A549 (cell line): ENCODE results near the gene GRK1. TPM values are rescaled to one million over a fixed set of nuclear protein-coding genes. Genes with fewer than 3 reads are reported as not detected.

ENCODE experiments used
- ATAC-seq, 2 experiments: fragments of 200-7000 bp in 1 of 2; fragments of >200 bp in 1 of 2; cut with Nextera tagmentation in 1 of 2; cut with Tn5 transposase in 1 of 2; 3 replicates each; pipeline versions ENCODE4 v1.8.0 to v1.9.1; 2018 to 2020; ENCODE audit warnings: mild to moderate bottlenecking in 1 of 2, moderate library complexity in 1 of 2
- CTCF ChIA-PET: fragments of 300-600 bp; sonication (Branson Sonifier 250); formaldehyde crosslinking; extraction: SDS; loops from one replicate; lab custom pipeline; 2021; ENCODE audit warnings: antibody characterized with exemption, inconsistent platforms; lab: Yijun Ruan, JAX
- POLR2A ChIA-PET: fragments of 350-600 bp; formaldehyde crosslinking; extraction: SDS; loops from one replicate; lab custom pipeline; 2021; ENCODE audit warnings: antibody characterized with exemption, inconsistent platforms; lab: Yijun Ruan, JAX
- DNase-seq, 2 experiments: peaks; one replicate each; pipeline versions ENCODE4 v3.0.0 to v3.0.0-alpha.2; 2011 to 2016; ENCODE audit warnings: low read depth in 1 of 2, low spot score in 1 of 2
- FAIRE-seq: peaks from 2 replicates; lab custom pipeline; 2011; peaks lifted over from hg19 to GRCh38; lab: Jason Lieb, UNC
- H3K27ac ChIP-seq, 2 experiments: fragments of >200 bp; sonication (Bioruptor Twin); formaldehyde crosslinking; 3 replicates each; pipeline ENCODE4 v1.5.1; 2016 to 2017
- H3K4me1 ChIP-seq: fragments of >200 bp; sonication (Bioruptor Twin); formaldehyde crosslinking; 3 replicates; pipeline ENCODE4 v1.6.1; 2016
- H3K4me2 ChIP-seq: fragments of >200 bp; sonication (Bioruptor Twin); formaldehyde crosslinking; 3 replicates; pipeline ENCODE4 v1.6.1; 2016
- H3K4me3 ChIP-seq: fragments of >200 bp; sonication (Bioruptor Twin); formaldehyde crosslinking; 3 replicates; pipeline ENCODE4 v1.5.1; 2016
- H3K9me3 ChIP-seq: fragments of >200 bp; sonication (Bioruptor Twin); formaldehyde crosslinking; 3 replicates; pipeline ENCODE4 v1.6.1; 2016
- CBX2 ChIP-seq: fragments of 200-600 bp; sonication (generic); IDR thresholded peaks from 2 replicates; pipeline ENCODE4 v1.6.1; 2016; ENCODE audit warnings: low read depth, mild to moderate bottlenecking, borderline replicate concordance
- EP300 ChIP-seq, 2 experiments: fragments of >200 bp; sonication (Bioruptor Twin); formaldehyde crosslinking; IDR thresholded peaks; 2 replicates in 1 of 2; 3 replicates in 1 of 2; pipeline ENCODE4 v1.6.1; 2016 to 2017
- ESRRA ChIP-seq: fragments of 150-350 bp; IDR thresholded peaks from 2 replicates; pipeline ENCODE4 v1.6.1; 2014; ENCODE audit warnings: mild to moderate bottlenecking, low read length, borderline replicate concordance
- HEYL ChIP-seq: fragments of 250-450 bp; sonication (Bioruptor Pico); IDR thresholded peaks from 2 replicates; pipeline ENCODE4 v1.8.0; 2021; ENCODE audit warnings: mild to moderate bottlenecking, moderate library complexity
- HOXA7 ChIP-seq: fragments of 250-450 bp; sonication (Bioruptor Pico); IDR thresholded peaks from 2 replicates; pipeline ENCODE4 v1.5.0; 2020; ENCODE audit warnings: mild to moderate bottlenecking, moderate library complexity
- JUN ChIP-seq, 2 experiments: fragments of >200 bp; sonication (Bioruptor Twin); formaldehyde crosslinking; IDR thresholded peaks; 2 replicates in 1 of 2; 3 replicates in 1 of 2; pipeline ENCODE4 v1.6.1; 2016 to 2017
- KDM1A ChIP-seq: fragments of 200-600 bp; sonication (generic); IDR thresholded peaks from 2 replicates; pipeline ENCODE4 v1.6.1; 2016; ENCODE audit warnings: low read depth, mild to moderate bottlenecking
- MYC ChIP-seq: IDR thresholded peaks from 2 replicates; pipeline ENCODE4 v1.6.1; 2012; ENCODE audit warnings: mild to moderate bottlenecking, inconsistent platforms, low read length, improper control_type of control experiment, borderline replicate concordance
- NFE2L2 ChIP-seq: fragments of 150-350 bp; conservative IDR thresholded peaks from 2 replicates; pipeline ENCODE4 v1.6.1; 2014; ENCODE audit warnings: low read length
- NR3C1 ChIP-seq: fragments of >200 bp; sonication (Bioruptor Twin); formaldehyde crosslinking; IDR thresholded peaks from 3 replicates; pipeline ENCODE4 v1.6.1; 2017
- POLR2AphosphoS2 ChIP-seq: conservative IDR thresholded peaks from 2 replicates; pipeline ENCODE4 v1.6.1; 2012; ENCODE audit warnings: low read length, improper control_type of control experiment, inconsistent platforms
- RAD21 ChIP-seq, 2 experiments: fragments of >200 bp in 1 of 2; sonication (Bioruptor Twin) in 1 of 2; formaldehyde crosslinking in 1 of 2; IDR thresholded peaks in 1 of 2; conservative IDR thresholded peaks in 1 of 2; 2 replicates in 1 of 2; 3 replicates in 1 of 2; pipeline ENCODE4 v1.6.1; 2012 to 2018; ENCODE audit warnings: inconsistent platforms in 1 of 2
- ZC3H11A ChIP-seq: fragments of 450-650 bp; IDR thresholded peaks from 2 replicates; pipeline ENCODE4 v1.6.1; 2014; ENCODE audit warnings: antibody characterized with exemption, mild to moderate bottlenecking
- ZFP36 ChIP-seq: fragments of 450-650 bp; IDR thresholded peaks from 2 replicates; pipeline ENCODE4 v1.6.1; 2014; ENCODE audit warnings: borderline replicate concordance; ENCODE audit not compliant: partially characterized antibody
- ZSCAN20 ChIP-seq: fragments of 250-450 bp; sonication (Bioruptor Pico); IDR thresholded peaks from 2 replicates; pipeline ENCODE4 v1.8.0; 2022; ENCODE audit warnings: mild to moderate bottlenecking, moderate library complexity
- WGBS: methylation state at CpG from one replicate; pipeline ENCODE4 v1.1.6; 2017; ENCODE audit errors: missing lambda C conversion rate; 5-methylcytosine and 5-hydroxymethylcytosine counted together
- polyA plus RNA-seq, 4 experiments: library from polyadenylated mRNA; depleted of rRNA in 3 of 4; stranded (reverse); fragments of >200 nt; fragmentation: RNase III in 1 of 4; extraction: RNeasy Plus Mini Kit Qiagen cat#74134 plus additional on column Dnase treatment in 1 of 4; gene quantifications; 2 replicates in 3 of 4; 3 replicates in 1 of 4; pipeline ENCODE4 v1.2.3, GENCODE V29; 2011 to 2017
- TF ChIP-seq, protein P1 (sequence below): fragments of 200-600 bp; sonication (generic); IDR thresholded peaks from 2 replicates; pipeline ENCODE4 v1.6.1; 2016; ENCODE audit warnings: antibody characterized with exemption, mild to moderate bottlenecking, moderate library complexity
- TF ChIP-seq, protein P2 (sequence below): IDR thresholded peaks from 2 replicates; pipeline ENCODE4 v1.6.1; 2012; ENCODE audit warnings: low read depth, borderline replicate concordance
- TF ChIP-seq, protein P3 (sequence below): fragments of 150-350 bp; IDR thresholded peaks from 2 replicates; pipeline ENCODE4 v1.6.1; 2014; ENCODE audit warnings: low read depth, mild to moderate bottlenecking, low read length
- TF ChIP-seq, protein P4 (sequence below): fragments of >200 bp; sonication (Bioruptor Twin); formaldehyde crosslinking; IDR thresholded peaks from 3 replicates; pipeline ENCODE4 v1.5.1; 2016
- TF ChIP-seq, protein P5 (sequence below): fragments of 450-650 bp; IDR thresholded peaks from 2 replicates; pipeline ENCODE4 v1.6.1; 2014; ENCODE audit warnings: antibody characterized with exemption

GRK1 gene
- polyA plus RNA-seq, 2 of the 4 experiments (the other 2 are of a cell fraction), result not detected

DNA sequence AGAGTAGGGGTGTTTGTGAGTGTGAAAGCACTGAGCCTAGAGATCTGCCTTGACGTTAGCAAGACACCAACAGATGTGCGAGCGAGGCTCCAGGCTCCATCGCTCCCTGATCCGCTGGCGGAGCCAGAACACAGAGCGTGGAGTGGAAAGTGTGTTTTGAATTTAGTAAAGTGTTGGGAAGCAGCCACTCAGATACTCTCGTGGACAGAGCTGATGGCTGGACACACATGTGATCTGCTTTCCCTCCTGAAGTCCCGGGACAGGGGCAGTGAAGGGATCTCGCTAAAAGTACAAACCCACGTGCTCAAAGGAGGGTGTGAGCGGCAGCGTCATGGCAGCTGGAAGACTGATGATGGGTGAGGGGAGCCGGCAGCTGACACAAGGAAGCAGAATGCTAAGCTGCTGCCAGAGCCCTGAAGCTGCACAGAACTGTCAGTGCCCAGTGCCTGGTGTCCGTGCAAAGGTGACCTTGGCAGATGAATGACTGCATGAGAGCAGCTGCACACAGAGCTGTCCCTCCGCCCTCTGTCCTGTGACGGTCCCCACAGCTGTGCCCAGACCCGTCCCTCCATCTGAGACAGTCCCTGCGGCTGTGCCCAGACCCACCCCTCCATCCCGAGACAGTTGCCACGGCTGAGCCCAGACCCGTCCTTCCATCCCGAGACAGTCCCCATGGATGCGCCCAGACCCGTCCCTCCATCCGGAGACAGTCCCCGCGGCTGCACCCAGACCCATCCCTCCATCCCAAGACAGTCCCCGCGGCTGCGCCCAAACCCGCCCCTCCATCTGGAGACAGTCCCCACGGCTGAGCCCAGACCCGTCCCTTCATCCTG lies 62.4 kb downstream of the GRK1 start:
- 38% methylated on average over 16 of the region's 34 CpGs for WGBS
- peak in 1 of 2 experiments; percentile 31 for DNase-seq

More for the DNA sequence above, 62.4 kb downstream of the GRK1 start:
- FAIRE-seq (no peak), ATAC-seq (peak; percentile 15 to 26; a peak in 5 of 6 replicates)
- CTCF ChIA-PET, result no interaction called here
- Histone ChIP-seq H3K27ac (no peak overlapping the region), H3K4me3 (no peak overlapping the region), H3K4me2 (0 out of 3 replicates have a peak overlapping the region, but pooled peaks have one; percentile 14), H3K9me3 (peaks cover 7% of the 10 kb centered on the region), H3K4me1 (no peaks in the 10 kb centered on the region)
- POLR2A ChIA-PET, result no interaction called here
- no peak for TF ChIP-seq CBX2
- no peak for TF ChIP-seq KDM1A
- TF ChIP-seq NR3C1, result no peak
- no peak for TF ChIP-seq HOXA7 (CRISPR knock-in tag)
- TF ChIP-seq, protein P1, sequence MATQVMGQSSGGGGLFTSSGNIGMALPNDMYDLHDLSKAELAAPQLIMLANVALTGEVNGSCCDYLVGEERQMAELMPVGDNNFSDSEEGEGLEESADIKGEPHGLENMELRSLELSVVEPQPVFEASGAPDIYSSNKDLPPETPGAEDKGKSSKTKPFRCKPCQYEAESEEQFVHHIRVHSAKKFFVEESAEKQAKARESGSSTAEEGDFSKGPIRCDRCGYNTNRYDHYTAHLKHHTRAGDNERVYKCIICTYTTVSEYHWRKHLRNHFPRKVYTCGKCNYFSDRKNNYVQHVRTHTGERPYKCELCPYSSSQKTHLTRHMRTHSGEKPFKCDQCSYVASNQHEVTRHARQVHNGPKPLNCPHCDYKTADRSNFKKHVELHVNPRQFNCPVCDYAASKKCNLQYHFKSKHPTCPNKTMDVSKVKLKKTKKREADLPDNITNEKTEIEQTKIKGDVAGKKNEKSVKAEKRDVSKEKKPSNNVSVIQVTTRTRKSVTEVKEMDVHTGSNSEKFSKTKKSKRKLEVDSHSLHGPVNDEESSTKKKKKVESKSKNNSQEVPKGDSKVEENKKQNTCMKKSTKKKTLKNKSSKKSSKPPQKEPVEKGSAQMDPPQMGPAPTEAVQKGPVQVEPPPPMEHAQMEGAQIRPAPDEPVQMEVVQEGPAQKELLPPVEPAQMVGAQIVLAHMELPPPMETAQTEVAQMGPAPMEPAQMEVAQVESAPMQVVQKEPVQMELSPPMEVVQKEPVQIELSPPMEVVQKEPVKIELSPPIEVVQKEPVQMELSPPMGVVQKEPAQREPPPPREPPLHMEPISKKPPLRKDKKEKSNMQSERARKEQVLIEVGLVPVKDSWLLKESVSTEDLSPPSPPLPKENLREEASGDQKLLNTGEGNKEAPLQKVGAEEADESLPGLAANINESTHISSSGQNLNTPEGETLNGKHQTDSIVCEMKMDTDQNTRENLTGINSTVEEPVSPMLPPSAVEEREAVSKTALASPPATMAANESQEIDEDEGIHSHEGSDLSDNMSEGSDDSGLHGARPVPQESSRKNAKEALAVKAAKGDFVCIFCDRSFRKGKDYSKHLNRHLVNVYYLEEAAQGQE, result no peak
- TF ChIP-seq, protein P2, sequence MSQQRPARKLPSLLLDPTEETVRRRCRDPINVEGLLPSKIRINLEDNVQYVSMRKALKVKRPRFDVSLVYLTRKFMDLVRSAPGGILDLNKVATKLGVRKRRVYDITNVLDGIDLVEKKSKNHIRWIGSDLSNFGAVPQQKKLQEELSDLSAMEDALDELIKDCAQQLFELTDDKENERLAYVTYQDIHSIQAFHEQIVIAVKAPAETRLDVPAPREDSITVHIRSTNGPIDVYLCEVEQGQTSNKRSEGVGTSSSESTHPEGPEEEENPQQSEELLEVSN, result no peak
- TF ChIP-seq MYC, result no peak
- no peak for TF ChIP-seq EP300 (IDR thresholded peaks at IDR 0.05)
- no peak for TF ChIP-seq ZFP36
- TF ChIP-seq RAD21 (conservative IDR thresholded peaks at IDR 0.05 in 1 of 2, IDR thresholded peaks at IDR 0.05 in 1 of 2), result no peak
- no peak for TF ChIP-seq JUN (IDR thresholded peaks at IDR 0.05)
- no peak for TF ChIP-seq NFE2L2
- TF ChIP-seq ZSCAN20 (CRISPR knock-in tag), result no peak
- TF ChIP-seq, protein P3, sequence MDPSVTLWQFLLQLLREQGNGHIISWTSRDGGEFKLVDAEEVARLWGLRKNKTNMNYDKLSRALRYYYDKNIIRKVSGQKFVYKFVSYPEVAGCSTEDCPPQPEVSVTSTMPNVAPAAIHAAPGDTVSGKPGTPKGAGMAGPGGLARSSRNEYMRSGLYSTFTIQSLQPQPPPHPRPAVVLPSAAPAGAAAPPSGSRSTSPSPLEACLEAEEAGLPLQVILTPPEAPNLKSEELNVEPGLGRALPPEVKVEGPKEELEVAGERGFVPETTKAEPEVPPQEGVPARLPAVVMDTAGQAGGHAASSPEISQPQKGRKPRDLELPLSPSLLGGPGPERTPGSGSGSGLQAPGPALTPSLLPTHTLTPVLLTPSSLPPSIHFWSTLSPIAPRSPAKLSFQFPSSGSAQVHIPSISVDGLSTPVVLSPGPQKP, result no peak
- TF ChIP-seq ZC3H11A, result no peak
- TF ChIP-seq, protein P4, sequence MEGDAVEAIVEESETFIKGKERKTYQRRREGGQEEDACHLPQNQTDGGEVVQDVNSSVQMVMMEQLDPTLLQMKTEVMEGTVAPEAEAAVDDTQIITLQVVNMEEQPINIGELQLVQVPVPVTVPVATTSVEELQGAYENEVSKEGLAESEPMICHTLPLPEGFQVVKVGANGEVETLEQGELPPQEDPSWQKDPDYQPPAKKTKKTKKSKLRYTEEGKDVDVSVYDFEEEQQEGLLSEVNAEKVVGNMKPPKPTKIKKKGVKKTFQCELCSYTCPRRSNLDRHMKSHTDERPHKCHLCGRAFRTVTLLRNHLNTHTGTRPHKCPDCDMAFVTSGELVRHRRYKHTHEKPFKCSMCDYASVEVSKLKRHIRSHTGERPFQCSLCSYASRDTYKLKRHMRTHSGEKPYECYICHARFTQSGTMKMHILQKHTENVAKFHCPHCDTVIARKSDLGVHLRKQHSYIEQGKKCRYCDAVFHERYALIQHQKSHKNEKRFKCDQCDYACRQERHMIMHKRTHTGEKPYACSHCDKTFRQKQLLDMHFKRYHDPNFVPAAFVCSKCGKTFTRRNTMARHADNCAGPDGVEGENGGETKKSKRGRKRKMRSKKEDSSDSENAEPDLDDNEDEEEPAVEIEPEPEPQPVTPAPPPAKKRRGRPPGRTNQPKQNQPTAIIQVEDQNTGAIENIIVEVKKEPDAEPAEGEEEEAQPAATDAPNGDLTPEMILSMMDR, result no peak
- TF ChIP-seq ESRRA, result no peak
- TF ChIP-seq HEYL, result no peak
- TF ChIP-seq, protein P5, sequence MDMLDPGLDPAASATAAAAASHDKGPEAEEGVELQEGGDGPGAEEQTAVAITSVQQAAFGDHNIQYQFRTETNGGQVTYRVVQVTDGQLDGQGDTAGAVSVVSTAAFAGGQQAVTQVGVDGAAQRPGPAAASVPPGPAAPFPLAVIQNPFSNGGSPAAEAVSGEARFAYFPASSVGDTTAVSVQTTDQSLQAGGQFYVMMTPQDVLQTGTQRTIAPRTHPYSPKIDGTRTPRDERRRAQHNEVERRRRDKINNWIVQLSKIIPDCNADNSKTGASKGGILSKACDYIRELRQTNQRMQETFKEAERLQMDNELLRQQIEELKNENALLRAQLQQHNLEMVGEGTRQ, result no peak
- no peak for TF ChIP-seq POLR2AphosphoS2
